HG03432 (cell line): ENCODE results near the gene ANAPC13.
A peak's percentile ranks its signal among the peaks of the same experiment; 100 is the strongest.

Experiments used
- ATAC-seq: cut with Tn5 transposase; IDR thresholded peaks from one replicate; pipeline ENCODE4 v1.9.1; 2021; ENCODE audit warnings: mild to moderate bottlenecking, moderate library complexity; ENCODE audit not compliant: unreplicated experiment

ANAPC13 gene

DNA sequence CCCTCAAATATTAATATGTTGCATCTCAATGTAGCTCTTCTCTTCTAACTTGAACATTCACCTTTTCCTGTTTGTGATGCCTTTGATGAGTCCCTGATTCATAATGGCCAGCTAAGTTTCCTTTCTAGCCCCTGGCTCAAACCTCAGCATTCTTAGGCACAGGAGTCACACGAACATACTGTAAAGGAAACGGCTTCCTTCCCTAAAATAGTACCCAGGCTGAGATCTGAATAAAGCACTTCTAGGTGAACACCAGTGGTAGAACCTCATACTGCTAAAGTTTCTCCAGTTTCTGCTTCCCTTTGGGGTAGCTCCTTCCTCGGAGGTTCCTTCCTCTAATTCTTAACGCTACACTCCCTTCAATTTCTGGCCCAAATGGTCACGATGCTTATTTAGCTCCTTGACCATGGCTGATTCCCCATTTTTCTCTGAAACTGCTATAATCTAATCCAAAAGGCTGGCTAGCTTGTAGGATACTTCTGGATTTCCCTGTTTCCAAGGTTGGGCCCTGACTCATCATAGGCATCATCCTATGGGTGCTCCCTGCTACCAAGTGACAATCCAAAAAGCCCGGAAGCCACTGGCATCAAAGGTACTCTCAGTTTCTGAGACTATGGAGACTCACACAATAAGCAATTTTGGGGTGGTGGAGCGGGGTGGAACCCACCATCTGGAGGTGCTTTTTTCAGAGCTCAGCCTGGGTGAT, 2.4 kb downstream of the ANAPC13 start:
- ATAC-seq: no peak

DNA sequence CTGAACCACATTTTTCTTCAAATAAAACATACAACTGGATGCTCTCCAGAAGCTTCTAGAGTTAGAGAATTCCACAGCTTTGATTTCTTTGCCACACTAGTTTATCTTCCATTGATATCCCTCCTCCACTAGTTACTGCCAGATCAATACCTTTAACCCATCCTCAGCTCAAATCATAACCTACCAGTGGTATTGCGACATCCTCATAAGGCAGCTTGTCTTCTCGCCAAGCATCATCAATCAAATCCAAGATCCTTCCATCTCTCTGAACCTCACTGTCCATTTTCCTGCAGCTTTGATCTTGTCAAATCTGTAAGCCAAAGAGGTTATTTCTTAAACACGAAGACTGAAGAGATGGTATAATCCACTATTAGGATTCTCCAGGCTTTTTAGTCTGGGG, 3.2 kb downstream of the ANAPC13 start:
- no peak for ATAC-seq

DNA sequence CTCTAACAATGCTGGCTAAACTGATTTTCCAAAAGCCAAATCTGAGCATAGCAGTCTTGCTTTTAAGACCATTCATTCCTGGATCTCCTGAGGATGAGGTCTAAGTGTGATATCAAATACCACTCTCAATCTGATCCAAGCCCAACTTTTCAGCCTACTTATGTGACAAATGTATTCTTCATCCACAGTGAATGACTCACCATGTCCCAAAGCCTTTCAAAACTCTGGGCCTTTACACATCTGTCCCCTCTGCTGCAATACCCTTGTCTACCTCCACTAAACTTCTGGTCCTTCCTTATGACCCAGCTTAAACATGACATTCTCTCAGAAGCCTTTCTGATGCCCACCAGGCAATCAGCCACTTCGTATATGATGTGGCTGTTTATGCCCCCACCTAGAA, 4.6 kb downstream of the ANAPC13 start:
- ATAC-seq: no peak

DNA sequence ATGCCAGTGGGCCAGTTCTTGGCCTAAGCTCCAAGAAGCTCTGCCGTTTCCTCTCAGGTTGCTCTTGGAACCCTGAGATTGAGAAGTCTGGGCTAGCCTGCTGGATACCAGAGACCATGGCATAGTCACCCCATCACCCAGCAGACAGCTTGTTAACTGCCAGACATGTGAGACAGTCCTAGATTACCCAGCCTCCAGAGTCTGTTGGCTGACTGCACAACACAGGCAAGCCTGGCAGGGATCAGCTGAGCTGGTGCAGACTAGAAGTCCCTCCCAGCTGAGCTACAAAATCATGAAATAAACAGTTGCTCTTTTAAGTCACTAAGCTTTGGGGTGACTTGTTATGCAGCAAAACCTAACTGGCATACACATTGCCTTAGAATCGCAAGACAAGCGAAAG, 5.2 kb downstream of the ANAPC13 start:
- ATAC-seq: no peak

DNA sequence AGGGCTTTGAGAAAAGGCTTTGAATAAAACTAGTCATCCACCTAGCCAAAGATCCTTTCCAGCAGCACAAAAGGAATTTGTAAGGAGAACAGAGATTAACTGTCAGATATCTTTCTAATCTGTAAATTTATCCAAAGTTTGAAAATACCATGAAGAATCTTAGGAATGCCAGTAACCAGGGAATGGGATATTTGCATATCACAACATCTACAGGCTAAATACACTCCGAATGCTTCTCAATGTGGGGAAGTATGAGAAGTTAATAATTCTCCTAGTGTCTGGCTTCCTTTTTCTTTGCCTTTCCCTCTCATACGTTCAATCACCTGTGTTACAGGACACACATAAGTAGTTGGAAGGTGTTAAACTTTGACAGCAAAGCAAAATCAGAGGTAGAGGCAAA, 7.8 kb downstream of the ANAPC13 start:
- ATAC-seq: no peak

DNA sequence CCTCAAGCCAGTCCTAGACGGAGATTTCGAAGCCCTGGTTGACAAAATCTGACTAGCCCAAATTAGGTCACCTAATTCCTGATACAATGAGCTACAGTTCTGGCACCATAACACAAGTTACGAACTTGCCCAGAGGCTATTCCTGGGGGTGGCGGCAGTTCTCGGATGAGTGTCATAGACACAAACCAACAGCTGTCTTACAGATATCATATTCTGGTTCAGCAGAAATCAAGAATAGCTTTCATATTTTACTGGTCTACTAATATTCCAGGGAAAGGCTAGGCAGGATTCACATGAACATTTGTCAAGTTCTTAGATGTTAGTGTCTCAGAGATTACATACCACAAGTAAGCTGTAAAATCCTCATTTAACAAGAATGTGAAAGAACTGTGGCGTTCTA, 8.8 kb downstream of the ANAPC13 start:
- ATAC-seq: no peak

DNA sequence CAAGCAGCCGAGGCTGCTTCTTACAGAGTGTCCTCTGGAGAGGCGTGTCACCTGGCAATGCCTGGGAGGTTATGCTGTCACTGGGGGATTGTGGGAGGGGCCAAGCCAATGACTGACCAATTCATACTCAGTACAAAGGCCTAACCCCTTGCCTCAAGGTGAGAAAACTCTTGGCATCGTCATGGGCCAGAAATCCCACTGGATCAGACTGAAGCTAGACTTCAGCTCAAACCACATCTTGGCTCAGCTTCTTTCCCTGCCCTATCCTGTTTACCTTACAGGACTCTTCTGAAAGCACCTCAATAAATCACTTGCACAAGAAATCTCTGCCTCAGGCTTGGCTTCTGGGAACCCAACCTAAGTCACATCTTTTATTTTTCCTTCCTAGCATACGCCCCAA, 9.5 kb downstream of the ANAPC13 start:
- ATAC-seq: no peak

DNA sequence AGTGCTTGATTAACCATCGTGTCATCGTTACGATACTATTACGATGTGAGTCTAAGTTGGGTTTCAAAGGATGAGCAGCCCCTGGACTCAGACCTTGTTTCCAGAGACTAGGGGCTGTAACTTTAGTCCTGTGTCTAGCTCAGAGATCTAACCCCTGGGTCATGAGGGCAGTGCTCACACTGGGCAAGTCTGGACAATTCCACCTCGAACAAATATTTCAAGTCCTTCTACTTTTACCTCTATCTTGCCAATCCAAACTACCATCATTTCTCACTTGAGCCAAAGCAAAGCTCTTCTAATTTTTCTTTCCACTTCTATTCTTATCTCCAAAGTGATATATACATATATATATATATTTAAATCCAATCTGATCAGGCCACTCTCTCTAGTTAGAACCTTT, 10.8 kb downstream of the ANAPC13 start:
- ATAC-seq: no peak

DNA sequence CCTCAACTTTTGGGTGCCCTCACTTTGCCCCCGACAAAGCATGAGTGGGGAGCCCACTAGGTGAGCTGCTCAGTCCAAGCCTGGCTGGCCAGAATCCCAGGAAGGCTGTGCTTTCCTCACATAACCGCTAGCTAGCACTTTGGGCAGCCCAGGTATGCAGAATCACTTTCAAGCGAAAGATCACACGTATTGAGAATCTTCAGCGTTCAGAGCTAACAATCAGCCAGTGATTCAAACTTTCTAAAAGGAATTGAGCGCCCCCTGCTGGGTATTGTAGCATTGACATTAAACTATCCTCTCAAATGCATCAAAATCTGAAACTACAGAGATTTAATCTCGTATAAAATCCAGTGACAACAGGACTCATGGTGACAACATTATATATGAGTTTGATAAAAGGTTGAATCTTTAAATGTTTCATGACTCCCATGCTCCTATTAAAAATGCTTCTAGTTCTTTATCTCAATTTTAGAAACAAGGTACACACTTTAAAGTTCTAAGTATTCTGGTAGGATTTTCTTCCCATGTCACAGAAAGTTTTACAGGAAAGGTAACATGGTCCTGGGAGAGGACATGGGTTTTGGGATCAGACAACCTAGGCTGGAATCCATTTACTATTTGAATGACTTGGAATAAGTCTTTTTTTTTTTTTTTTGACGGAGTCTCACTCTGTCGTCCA, 11.8 kb downstream of the ANAPC13 start:
- peak; percentile 68 for ATAC-seq

DNA sequence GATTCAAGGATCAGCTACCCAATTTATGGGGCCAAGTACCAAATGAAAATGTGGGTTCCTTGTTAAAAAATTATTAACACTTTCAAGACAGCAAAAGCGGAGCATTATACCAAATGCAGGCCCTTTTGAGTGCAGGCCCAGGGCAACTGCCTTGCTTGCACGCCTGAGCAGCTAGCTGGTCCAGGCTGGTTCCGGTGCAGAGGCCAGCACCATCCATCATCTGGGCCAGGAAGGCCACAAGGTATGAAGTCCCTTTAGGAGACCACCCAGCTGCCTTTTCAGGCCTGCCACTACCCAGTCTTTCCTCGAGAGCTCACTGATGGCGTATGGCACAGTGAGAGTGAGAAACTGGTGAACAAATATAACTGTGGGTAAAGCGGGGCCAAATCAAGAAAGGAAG, 13.0 kb downstream of the ANAPC13 start:
- no peak for ATAC-seq

DNA sequence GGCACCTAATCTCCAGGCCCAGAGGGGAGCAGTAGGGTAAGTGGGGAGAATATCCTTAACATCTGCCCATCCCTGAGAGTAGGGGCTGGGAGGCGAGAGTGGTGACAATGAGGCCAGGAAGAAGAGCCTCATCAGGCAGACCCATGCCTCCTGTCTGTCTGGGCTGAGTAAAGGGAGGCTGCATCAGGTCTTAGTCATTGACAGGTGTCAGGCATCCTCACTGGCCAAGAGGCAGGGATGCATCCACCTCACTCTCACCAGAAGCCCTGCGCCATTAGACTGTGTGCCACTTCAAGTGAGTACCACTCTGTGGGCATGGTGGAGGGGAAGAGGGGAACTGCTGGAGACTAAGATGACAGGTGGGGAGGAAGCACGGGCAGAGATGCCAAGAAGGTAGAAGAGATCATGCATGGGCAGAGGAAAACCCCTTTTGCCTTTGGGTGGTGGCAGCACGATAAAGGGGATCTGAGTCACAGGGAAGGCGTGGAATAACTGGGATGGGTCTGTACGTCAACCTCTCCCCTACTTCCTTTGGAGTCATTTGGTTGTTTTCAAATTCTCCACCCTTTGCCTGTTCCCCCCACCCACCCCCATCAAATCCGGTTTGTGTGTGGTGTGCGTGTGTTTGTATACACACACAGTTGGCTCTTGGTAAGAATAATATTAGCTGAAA, 14.1 kb downstream of the ANAPC13 start:
- ATAC-seq: no peak

DNA sequence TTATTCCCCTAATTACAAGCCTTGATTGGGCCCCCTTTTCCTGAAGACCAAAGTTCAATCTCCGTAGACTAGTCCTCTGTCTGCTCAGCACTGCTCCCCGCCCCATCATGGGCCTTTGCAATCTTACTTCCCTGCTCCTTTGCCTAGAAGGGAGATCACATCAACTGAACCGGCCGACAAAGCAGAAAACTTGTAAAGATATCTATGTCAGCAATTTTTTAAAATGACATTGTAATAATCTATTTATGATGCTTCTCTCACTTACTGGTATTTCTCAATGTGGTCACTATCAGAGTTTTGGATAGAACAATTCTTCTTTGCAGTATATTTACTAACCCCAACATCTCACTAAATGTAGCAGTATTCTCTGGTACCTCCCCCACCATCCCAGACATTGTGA, 17.3 kb downstream of the ANAPC13 start:
- ATAC-seq: no peak

DNA sequence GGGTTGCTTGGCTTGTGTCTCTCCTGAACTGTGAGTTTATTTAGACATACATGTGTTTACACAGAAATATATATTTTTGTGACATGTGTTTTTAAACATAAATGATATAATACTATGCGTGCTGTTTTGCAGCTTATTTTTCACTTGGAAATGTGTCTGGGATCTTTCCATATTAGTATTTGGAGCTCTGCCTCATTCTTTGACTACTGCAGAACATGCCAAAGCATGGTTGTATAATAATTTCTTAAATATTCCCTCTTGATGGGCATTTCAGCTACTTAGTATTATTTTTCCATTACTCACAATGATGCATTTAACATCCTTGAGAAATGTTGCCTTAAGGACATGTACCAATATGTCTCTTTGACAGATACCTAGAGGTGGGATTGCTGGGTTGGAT, 19.5 kb downstream of the ANAPC13 start:
- no peak for ATAC-seq

DNA sequence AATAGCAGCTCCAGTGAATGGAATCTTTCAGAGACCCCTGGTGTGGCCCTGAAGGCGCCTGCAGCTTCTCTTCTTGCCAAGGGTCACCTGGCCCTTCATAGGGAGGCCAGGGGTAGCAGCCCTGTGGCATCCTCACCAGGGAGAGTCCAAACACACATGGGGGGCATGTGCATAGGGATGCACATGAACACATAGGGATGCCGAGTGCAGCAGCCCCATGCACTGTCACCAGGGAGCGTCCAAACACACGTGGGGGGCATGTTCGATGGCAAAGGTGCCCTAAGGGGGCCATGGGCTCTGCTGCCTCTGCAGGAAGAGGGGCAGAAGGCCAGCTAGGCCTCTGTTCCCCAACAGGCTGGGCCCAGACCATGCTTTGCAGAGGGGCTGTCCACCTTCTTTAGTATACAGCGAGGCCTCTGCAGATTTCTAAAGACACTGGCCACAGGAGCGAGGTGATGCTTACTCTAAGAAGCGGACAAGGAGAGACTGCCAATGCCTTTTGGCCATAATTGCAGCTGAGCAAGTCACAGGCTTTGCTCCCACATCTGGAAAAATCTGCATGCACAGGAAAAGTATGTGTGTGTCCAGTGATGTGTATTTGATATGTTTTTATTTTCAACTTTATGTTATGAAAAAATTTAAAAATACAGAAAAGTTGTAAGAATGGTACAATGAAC, 21.0 kb downstream of the ANAPC13 start:
- ATAC-seq: no peak

DNA sequence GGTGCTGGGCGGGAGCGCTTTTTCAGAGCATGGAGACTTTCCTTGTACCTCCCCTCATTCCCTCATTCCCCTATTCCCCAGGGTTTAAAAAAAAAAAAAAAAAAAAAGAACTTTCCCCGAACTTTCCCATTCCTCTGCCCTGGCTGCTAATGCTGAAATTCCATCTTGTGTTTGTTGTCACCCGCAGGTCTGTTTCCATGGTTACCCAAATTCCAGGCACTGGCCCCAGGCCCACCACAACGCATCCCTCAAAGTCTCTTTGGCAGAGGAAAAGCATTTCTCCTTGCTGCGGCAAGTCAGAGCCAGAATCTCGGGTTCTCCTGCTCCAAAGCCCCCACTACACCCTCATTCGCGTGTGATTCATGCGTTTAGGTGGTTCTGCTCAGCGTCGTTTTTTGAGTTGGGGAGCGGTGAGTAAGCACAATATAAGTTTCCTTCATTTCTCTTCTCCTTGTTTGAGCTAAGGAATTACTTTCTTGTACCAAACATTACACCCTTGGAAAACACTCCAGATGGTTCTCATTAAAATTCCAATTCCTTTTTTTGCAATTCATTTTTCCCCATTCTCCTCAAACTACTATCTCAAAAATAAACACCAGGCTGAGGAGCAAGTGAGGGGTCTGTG, 21.6 kb downstream of the ANAPC13 start:
- ATAC-seq: no peak

DNA sequence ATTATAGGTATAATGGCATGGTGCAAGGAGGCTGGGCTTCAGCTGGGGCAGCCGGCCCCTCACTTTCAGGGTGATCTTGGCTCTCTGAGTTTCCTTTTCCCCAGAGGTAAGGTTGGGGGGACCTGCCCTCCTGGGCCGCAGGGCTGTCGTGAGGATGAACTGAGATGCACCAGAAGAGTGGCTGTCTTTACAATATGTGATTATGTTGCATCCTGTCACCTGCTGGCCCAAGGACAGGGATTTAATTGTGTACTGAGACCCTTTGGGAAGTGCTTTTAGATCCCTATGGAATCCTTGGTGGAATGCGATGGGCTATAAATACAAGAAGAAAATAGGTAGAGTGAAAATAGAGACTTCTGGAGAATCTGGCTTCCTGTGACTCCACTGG, 22.1 kb downstream of the ANAPC13 start:
- ATAC-seq: no peak

DNA sequence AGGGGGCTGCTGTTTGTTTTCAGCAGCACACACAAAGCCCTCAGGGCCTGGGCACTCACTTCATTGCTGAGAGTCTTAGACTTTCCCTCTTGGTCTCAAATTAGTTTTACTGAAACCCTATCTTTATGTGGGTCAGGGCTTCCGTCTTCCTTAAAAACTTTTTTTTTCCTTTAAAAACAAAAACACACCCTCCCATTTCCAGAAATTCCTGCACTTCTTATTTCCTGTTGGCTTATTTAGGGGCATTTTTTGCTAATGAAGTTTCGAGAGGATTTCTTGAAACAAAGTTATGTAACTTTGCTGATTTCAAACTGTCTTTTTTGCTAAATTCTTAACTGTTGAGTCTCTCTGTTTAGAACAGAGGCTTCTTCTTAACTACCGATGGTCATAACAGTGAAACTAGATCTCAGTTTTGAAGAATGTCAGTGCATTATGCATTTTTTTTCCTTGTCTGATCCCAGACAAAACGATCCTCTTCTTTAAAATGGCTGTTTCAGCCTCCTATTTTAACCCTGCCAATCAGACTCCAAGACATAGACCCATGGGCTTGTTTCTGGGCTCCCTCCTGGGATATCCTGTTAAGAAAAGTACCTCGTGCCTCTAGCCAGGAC, 23.3 kb downstream of the ANAPC13 start:
- no peak for ATAC-seq

DNA sequence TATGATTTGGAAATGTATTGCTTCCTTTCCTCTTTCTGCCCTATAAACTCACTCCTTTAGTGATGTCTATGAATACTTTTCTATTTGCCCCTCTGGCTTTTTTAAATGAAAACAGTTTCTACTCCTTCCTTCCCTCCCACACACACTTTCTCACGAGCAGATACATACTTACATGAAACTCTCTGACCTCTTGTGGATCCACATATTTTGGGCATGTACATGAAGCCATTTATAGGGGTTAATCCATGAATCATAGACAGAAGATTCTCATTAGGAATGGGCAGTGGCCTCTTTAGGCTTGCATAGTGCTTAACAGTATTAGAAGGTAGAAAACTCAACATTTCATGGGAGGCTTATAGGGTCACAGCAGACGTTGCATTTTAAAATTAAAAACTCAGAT, 24.8 kb downstream of the ANAPC13 start:
- no peak for ATAC-seq

DNA sequence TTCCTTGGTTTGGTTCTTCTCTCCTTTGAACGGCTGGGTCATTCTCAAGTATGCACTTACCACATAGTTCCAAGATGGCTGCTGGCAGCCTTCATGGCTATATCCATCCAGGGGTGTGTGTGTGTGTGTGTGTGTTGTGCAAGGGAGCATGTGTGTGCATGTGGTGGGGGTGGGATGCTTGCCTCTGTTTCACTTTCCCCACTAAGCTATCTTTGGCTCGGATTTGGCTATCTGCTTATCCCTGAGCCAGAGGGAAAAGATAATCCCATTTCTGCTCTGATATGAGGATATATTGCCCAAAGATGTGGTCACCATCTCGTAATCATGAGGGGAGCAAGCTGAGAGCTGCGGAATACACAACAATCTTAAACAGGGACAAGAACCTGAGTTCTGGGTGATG, 26.2 kb downstream of the ANAPC13 start:
- ATAC-seq: no peak

DNA sequence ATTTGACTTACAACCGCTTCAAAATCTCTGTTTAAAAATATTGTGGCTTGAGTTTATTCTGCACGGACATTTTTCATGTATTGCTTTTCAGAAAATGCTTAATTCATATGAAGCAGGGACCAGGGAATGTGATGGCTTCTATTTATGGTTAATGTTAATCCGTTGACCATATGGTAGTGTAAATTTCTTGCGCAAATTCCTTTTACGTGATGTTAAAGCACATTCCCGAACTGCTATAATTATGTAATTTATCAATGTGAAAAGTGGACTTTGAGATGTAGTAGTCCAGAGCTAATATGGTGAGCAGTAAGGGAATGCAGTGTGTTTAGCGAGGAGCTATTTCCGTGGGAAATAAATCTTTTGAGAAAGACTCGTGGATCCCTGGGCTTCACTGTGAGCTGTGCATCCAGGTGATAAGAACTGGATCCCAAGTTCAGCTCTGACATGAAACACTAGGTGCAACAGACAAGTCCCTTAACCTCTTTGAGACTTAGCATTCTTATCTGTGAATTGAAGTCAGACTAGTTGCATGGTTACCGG, 27.3 kb downstream of the ANAPC13 start:
- no peak for ATAC-seq
